ENCODE data around the gene GALT.

Gene GALT

GRCh38 chr9:34646211-34647083 lies at the start of gene GALT:
Gene GALT (plus strand): TSS chr9:34646675. CDS start chr9:34646705, 30 bp downstream.
- peak; percentile 95 for DNase-seq (ENCODE audit: low read depth)

GRCh38 chr9:34599546-34599945 lies 46.9 kb upstream of the GALT start:
- no peak for DNase-seq (ENCODE audit: low read depth)

GRCh38 chr9:34600908-34601307 lies 45.6 kb upstream of the GALT start:
- DNase-seq (ENCODE audit: low read depth) = no peak

GRCh38 chr9:34601937-34602573 lies 44.4 kb upstream of the GALT start:
- DNase-seq (ENCODE audit: low read depth) = no peak

- peak; percentile 76 for DNase-seq (ENCODE audit: low read depth)
Observed at GRCh38 chr9:34603610-34604231, 42.8 kb upstream of the GALT start.

- no peak for DNase-seq (ENCODE audit: low read depth)
Observed at GRCh38 chr9:34606190-34606589, 40.3 kb upstream of the GALT start.

- DNase-seq (ENCODE audit: low read depth) = no peak
Observed at GRCh38 chr9:34606905-34607304, 39.6 kb upstream of the GALT start.

GRCh38 chr9:34607331-34607730 lies 39.1 kb upstream of the GALT start:
- no peak for DNase-seq (ENCODE audit: low read depth)

- no peak for DNase-seq (ENCODE audit: low read depth)
Observed at GRCh38 chr9:34610434-34611206, 35.9 kb upstream of the GALT start.

- DNase-seq (ENCODE audit: low read depth) = no peak
Observed at GRCh38 chr9:34611251-34611810, 35.1 kb upstream of the GALT start.

GRCh38 chr9:34611811-34612787 lies 34.4 kb upstream of the GALT start, which contains the start of gene RPP25L:
Gene RPP25L (minus strand): TSS chr9:34612097. CDS start chr9:34611296, 801 bp downstream.
- peak; percentile 76 for DNase-seq (ENCODE audit: low read depth)

- peak; percentile 48 for DNase-seq (ENCODE audit: low read depth)
Observed at GRCh38 chr9:34612788-34613390, 33.6 kb upstream of the GALT start.

- DNase-seq (ENCODE audit: low read depth) = no peak
Observed at GRCh38 chr9:34615132-34615531, 31.3 kb upstream of the GALT start.

- peak; percentile 80 for DNase-seq (ENCODE audit: low read depth)
Observed at GRCh38 chr9:34620061-34620994, 26.1 kb upstream of the GALT start, which contains the start of gene DCTN3. Gene DCTN3 (minus strand): TSS chr9:34620495. CDS start chr9:34620464, 31 bp downstream.

- no peak for DNase-seq (ENCODE audit: low read depth)
Observed at GRCh38 chr9:34623374-34624235, 22.9 kb upstream of the GALT start.

GRCh38 chr9:34624475-34625185 lies 21.8 kb upstream of the GALT start:
- DNase-seq (ENCODE audit: low read depth) = no peak

- no peak for DNase-seq (ENCODE audit: low read depth)
Observed at GRCh38 chr9:34625186-34625486, 21.3 kb upstream of the GALT start.
